Measurements from ENCODE around the gene SH3BGRL. TPM values are rescaled to one million over a fixed set of nuclear protein-coding genes. Genes with fewer than 3 reads are reported as not detected.

The SH3BGRL gene
- total and polyA plus RNA-seq, 2 donors from 2014 or later: 114 to 130 TPM

- TF ChIP-seq CTCF (IDR thresholded peaks at IDR 0.05; ENCODE audit: borderline replicate concordance, extremely low read depth, insufficient read depth): no peak
- no peak overlapping the region for H3K27ac ChIP-seq (ENCODE audit: low read depth in 2 of 2, low read length in 2 of 2)
- no peak overlapping the region for H3K9ac ChIP-seq (ENCODE audit: low read length in 3 of 3)
- no peaks in the 10 kb centered on the region for H3K36me3 ChIP-seq (ENCODE audit: control insufficient read depth in 2 of 3, insufficient read depth in 3 of 3, low read length in 3 of 3)
- intact Hi-C loops (cut with DNase I): no loop called here
- DNase-seq: no peak
- no peaks in the 10 kb centered on the region for H3K9me3 ChIP-seq (ENCODE audit: control insufficient read depth in 2 of 3, insufficient read depth in 1 of 3, low read length in 3 of 3)
- no peak for FAIRE-seq
- peaks cover 0 to 3% (median 0%) of the 10 kb centered on the region in 3 donors for H3K4me1 ChIP-seq (ENCODE audit: control insufficient read depth in 2 of 3, insufficient read depth in 2 of 3, low read depth in 1 of 3, low read length in 3 of 3)
- H3K4me3 ChIP-seq (ENCODE audit: low read length in 3 of 3): no peak overlapping the region
- H3K27me3 ChIP-seq (ENCODE audit: control insufficient read depth, insufficient read depth, low read length): peaks cover 2% of the 10 kb centered on the region
These were observed 29.6 kb downstream of the SH3BGRL start for GRCh38 chrX:81231476-81231875.

- H3K27ac ChIP-seq (ENCODE audit: low read depth in 2 of 2, low read length in 2 of 2): no peak overlapping the region
- no peaks in the 10 kb centered on the region for H3K36me3 ChIP-seq (ENCODE audit: control insufficient read depth in 2 of 3, insufficient read depth in 3 of 3, low read length in 3 of 3)
- peaks cover 2% of the 10 kb centered on the region for H3K27me3 ChIP-seq (ENCODE audit: control insufficient read depth, insufficient read depth, low read length)
- no peak overlapping the region for H3K9ac ChIP-seq (ENCODE audit: low read length in 3 of 3)
- intact Hi-C loops (cut with DNase I): no loop called here
- TF ChIP-seq CTCF (IDR thresholded peaks at IDR 0.05; ENCODE audit: borderline replicate concordance, extremely low read depth, insufficient read depth): no peak
- no peak overlapping the region for H3K4me3 ChIP-seq (ENCODE audit: low read length in 3 of 3)
- H3K9me3 ChIP-seq (ENCODE audit: control insufficient read depth in 2 of 3, insufficient read depth in 1 of 3, low read length in 3 of 3): no peaks in the 10 kb centered on the region
- FAIRE-seq (peak; percentile 23), DNase-seq (no peak)
- peaks cover 0 to 3% (median 0%) of the 10 kb centered on the region in 3 donors for H3K4me1 ChIP-seq (ENCODE audit: control insufficient read depth in 2 of 3, insufficient read depth in 2 of 3, low read depth in 1 of 3, low read length in 3 of 3)
These were observed 30.3 kb downstream of the SH3BGRL start for GRCh38 chrX:81232218-81232617.

DNA sequence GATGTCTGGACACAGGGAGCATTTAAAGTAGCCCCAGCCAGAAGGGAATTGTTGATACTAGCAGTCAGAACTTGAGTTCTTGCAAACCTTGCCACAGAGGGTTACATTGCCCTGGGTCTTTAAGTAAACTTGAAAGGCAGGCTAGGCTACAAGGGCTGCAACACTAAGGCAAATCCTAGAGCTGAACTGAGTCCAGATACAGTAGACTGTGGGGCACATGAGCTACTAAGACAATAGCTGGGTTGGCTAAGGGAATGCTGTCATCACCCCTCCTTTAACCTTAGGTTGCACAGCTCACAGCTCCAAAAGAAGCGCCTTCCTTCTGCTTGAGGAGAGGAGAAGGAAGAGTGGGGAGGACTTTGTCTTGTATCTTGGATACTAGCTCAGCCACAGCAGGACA, 35.6 kb downstream of the SH3BGRL start:
- Histone ChIP-seq H3K4me1 (ENCODE audit: control insufficient read depth in 2 of 3, insufficient read depth in 2 of 3, low read depth in 1 of 3, low read length in 3 of 3) (peaks cover 0 to 3% (median 0%) of the 10 kb centered on the region in 3 donors), H3K27me3 (ENCODE audit: control insufficient read depth, insufficient read depth, low read length) (peaks cover 2% of the 10 kb centered on the region), H3K36me3 (ENCODE audit: control insufficient read depth in 2 of 3, insufficient read depth in 3 of 3, low read length in 3 of 3) (no peaks in the 10 kb centered on the region), H3K27ac (ENCODE audit: low read depth in 2 of 2, low read length in 2 of 2) (no peak overlapping the region), H3K9me3 (ENCODE audit: control insufficient read depth in 2 of 3, insufficient read depth in 1 of 3, low read length in 3 of 3) (no peaks in the 10 kb centered on the region), H3K4me3 (ENCODE audit: low read length in 3 of 3) (no peak overlapping the region), H3K9ac (ENCODE audit: low read length in 3 of 3) (no peak overlapping the region)
- intact Hi-C loops (cut with DNase I): no loop called here
- FAIRE-seq (no peak), DNase-seq (no peak)
- TF ChIP-seq CTCF (IDR thresholded peaks at IDR 0.05; ENCODE audit: borderline replicate concordance, extremely low read depth, insufficient read depth): no peak

GRCh38 chrX:81238166-81238565, 36.3 kb downstream of the SH3BGRL start:
- Histone ChIP-seq H3K4me1 (ENCODE audit: control insufficient read depth in 2 of 3, insufficient read depth in 2 of 3, low read depth in 1 of 3, low read length in 3 of 3) (peaks cover 0 to 3% (median 0%) of the 10 kb centered on the region in 3 donors), H3K36me3 (ENCODE audit: control insufficient read depth in 2 of 3, insufficient read depth in 3 of 3, low read length in 3 of 3) (no peaks in the 10 kb centered on the region), H3K4me3 (ENCODE audit: low read length in 3 of 3) (no peak overlapping the region), H3K27me3 (ENCODE audit: control insufficient read depth, insufficient read depth, low read length) (peaks cover 2% of the 10 kb centered on the region), H3K9ac (ENCODE audit: low read length in 3 of 3) (no peak overlapping the region), H3K27ac (ENCODE audit: low read depth in 2 of 2, low read length in 2 of 2) (no peak overlapping the region), H3K9me3 (ENCODE audit: control insufficient read depth in 2 of 3, insufficient read depth in 1 of 3, low read length in 3 of 3) (no peaks in the 10 kb centered on the region)
- FAIRE-seq (no peak), DNase-seq (no peak)
- TF ChIP-seq CTCF (IDR thresholded peaks at IDR 0.05; ENCODE audit: borderline replicate concordance, extremely low read depth, insufficient read depth): no peak
- intact Hi-C loops (cut with DNase I): no loop called here
